ENCODE measurements around the gene TMEM50A. TPM values are rescaled to one million over a fixed set of nuclear protein-coding genes. Genes with fewer than 3 reads are reported as not detected.

The TMEM50A gene
- total and polyA plus RNA-seq, 9 of the 15 experiments (the other 6 are each of a cell fraction or from before 2014, with no cell fraction given), result 43.7 to 195 (median 137) TPM

DNA sequence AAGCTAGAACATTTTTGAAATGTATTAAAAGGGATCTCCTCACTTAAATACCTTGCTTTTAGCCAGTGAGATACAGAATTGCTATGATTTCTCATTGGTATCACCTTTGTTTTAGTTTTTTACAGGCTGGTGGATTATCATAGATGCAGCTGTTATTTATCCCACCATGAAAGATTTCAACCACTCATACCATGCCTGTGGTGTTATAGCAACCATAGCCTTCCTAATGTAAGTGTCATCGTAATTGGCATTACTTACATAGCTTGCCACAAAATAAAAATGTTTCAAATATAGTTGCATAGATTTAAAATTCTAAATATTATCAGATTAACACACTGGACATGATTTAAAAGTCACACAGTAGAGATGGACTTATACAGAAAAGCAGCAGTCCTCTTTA lies 4.7 kb downstream of the TMEM50A start:
- Histone ChIP-seq H3K79me2 (ENCODE audit: control insufficient read depth, insufficient read depth, low read length) (peaks cover 66% of the 10 kb centered on the region), H3K36me3 (ENCODE audit: control insufficient read depth, insufficient read depth, low read length) (peaks cover 57% of the 10 kb centered on the region), H3K4me2 (ENCODE audit: insufficient read depth, low read length) (no peak overlapping the region), H3K9me3 (replicated peaks; ENCODE audit: control insufficient read depth, insufficient read depth, low read depth, low read length) (no peaks in the 10 kb centered on the region), H3K4me3 (no peak overlapping the region), H3K27me3 (ENCODE audit: control insufficient read depth in 2 of 2, insufficient read depth in 2 of 2, low read length in 2 of 2) (no peaks in the 10 kb centered on the region), H4K20me1 (replicated peaks; ENCODE audit: control insufficient read depth, insufficient read depth, low read length) (no peaks in the 10 kb centered on the region), H3K4me1 (replicated peaks in 1 of 2; ENCODE audit: control insufficient read depth in 2 of 2, insufficient read depth in 2 of 2, low read length in 2 of 2) (peaks cover 6 to 7% of the 10 kb centered on the region in 2 experiments; a peak in 4 of 5 replicates), H3K9ac (ENCODE audit: insufficient read depth in 1 of 2, low read depth in 2 of 2, low read length in 2 of 2) (no peak overlapping the region), H3K9me1 (ENCODE audit: control insufficient read depth, insufficient read depth, low read length) (no peaks in the 10 kb centered on the region), H3K27ac (ENCODE audit: extremely low read depth, low read depth, low read length) (no peak overlapping the region), H2AFZ (ENCODE audit: low read depth, low read length) (no peak overlapping the region)
- ATAC-seq, result no peak
- DNase-seq (ENCODE audit: extremely low read depth in 1 of 4, low spot score in 3 of 4), result no peak
- no TSS peak for BruUV-seq (replicated peaks)
- WGBS (ENCODE audit: insufficient coverage, low coverage, missing lambda C conversion rate), result 88% methylated on average over 1 of the region's 1 CpG
- ChIA-PET POLR2A (interaction anchor here (1.3 to 1.8 kb wide), 2 partner anchors 10 to 98 kb away, joined by 5 to 6 read pairs; no protein-coding TSS in a partner anchor), CTCF (ENCODE audit: low intra/inter-chr PET ratio) (no interaction called here)
- in situ Hi-C loops (cut with MboI), result no loop called here
- no peak for FAIRE-seq
- intact Hi-C loops (cut with micrococcal nuclease), result no loop called here
- TF ChIP-seq SMC3 (conservative IDR thresholded peaks at IDR 0.05; ENCODE audit: insufficient read depth, low read depth, low read length) (no peak), STAT5B (CRISPR knock-in tag; IDR thresholded peaks at IDR 0.05) (no peak), TAL1 (IDR thresholded peaks at IDR 0.05) (no peak), RAD21 (CRISPR knock-in tag; conservative IDR thresholded peaks at IDR 0.05 in 1 of 2, IDR thresholded peaks at IDR 0.05 in 1 of 2) (no peak), SAP30 (IDR thresholded peaks at IDR 0.05; ENCODE audit: borderline replicate concordance, insufficient read depth, low read depth, low read length, poor library complexity, severe bottlenecking) (no peak), BCOR (IDR thresholded peaks at IDR 0.05) (no peak), HDAC8 (tag; IDR thresholded peaks at IDR 0.05) (no peak), FOXK2 (conservative IDR thresholded peaks at IDR 0.05 in 1 of 2, IDR thresholded peaks at IDR 0.05 in 1 of 2; ENCODE audit: low read depth in 2 of 2) (no peak), ZNF584 (CRISPR knock-in tag; IDR thresholded peaks at IDR 0.05; ENCODE audit: low read depth) (no peak)
- TF ChIP-seq, protein P1, sequence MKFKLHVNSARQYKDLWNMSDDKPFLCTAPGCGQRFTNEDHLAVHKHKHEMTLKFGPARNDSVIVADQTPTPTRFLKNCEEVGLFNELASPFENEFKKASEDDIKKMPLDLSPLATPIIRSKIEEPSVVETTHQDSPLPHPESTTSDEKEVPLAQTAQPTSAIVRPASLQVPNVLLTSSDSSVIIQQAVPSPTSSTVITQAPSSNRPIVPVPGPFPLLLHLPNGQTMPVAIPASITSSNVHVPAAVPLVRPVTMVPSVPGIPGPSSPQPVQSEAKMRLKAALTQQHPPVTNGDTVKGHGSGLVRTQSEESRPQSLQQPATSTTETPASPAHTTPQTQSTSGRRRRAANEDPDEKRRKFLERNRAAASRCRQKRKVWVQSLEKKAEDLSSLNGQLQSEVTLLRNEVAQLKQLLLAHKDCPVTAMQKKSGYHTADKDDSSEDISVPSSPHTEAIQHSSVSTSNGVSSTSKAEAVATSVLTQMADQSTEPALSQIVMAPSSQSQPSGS (CRISPR knock-in tag; IDR thresholded peaks at IDR 0.05), result no peak
- TF ChIP-seq, protein P2, sequence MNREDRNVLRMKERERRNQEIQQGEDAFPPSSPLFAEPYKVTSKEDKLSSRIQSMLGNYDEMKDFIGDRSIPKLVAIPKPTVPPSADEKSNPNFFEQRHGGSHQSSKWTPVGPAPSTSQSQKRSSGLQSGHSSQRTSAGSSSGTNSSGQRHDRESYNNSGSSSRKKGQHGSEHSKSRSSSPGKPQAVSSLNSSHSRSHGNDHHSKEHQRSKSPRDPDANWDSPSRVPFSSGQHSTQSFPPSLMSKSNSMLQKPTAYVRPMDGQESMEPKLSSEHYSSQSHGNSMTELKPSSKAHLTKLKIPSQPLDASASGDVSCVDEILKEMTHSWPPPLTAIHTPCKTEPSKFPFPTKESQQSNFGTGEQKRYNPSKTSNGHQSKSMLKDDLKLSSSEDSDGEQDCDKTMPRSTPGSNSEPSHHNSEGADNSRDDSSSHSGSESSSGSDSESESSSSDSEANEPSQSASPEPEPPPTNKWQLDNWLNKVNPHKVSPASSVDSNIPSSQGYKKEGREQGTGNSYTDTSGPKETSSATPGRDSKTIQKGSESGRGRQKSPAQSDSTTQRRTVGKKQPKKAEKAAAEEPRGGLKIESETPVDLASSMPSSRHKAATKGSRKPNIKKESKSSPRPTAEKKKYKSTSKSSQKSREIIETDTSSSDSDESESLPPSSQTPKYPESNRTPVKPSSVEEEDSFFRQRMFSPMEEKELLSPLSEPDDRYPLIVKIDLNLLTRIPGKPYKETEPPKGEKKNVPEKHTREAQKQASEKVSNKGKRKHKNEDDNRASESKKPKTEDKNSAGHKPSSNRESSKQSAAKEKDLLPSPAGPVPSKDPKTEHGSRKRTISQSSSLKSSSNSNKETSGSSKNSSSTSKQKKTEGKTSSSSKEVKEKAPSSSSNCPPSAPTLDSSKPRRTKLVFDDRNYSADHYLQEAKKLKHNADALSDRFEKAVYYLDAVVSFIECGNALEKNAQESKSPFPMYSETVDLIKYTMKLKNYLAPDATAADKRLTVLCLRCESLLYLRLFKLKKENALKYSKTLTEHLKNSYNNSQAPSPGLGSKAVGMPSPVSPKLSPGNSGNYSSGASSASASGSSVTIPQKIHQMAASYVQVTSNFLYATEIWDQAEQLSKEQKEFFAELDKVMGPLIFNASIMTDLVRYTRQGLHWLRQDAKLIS (CRISPR knock-in tag; IDR thresholded peaks at IDR 0.05), result no peak
- TF ChIP-seq, protein P3, sequence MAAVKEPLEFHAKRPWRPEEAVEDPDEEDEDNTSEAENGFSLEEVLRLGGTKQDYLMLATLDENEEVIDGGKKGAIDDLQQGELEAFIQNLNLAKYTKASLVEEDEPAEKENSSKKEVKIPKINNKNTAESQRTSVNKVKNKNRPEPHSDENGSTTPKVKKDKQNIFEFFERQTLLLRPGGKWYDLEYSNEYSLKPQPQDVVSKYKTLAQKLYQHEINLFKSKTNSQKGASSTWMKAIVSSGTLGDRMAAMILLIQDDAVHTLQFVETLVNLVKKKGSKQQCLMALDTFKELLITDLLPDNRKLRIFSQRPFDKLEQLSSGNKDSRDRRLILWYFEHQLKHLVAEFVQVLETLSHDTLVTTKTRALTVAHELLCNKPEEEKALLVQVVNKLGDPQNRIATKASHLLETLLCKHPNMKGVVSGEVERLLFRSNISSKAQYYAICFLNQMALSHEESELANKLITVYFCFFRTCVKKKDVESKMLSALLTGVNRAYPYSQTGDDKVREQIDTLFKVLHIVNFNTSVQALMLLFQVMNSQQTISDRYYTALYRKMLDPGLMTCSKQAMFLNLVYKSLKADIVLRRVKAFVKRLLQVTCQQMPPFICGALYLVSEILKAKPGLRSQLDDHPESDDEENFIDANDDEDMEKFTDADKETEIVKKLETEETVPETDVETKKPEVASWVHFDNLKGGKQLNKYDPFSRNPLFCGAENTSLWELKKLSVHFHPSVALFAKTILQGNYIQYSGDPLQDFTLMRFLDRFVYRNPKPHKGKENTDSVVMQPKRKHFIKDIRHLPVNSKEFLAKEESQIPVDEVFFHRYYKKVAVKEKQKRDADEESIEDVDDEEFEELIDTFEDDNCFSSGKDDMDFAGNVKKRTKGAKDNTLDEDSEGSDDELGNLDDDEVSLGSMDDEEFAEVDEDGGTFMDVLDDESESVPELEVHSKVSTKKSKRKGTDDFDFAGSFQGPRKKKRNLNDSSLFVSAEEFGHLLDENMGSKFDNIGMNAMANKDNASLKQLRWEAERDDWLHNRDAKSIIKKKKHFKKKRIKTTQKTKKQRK (IDR thresholded peaks at IDR 0.05; ENCODE audit: borderline replicate concordance, low read depth, low read length), result no peak
